HG03342 (cell line): ENCODE measurements around the gene SAP30L.

Experiments used
- ATAC-seq: cut with Tn5 transposase; IDR thresholded peaks from one replicate; pipeline ENCODE4 v1.9.1; 2021; ENCODE audit warnings: mild to moderate bottlenecking, moderate library complexity; ENCODE audit not compliant: unreplicated experiment

The SAP30L gene, protein sequence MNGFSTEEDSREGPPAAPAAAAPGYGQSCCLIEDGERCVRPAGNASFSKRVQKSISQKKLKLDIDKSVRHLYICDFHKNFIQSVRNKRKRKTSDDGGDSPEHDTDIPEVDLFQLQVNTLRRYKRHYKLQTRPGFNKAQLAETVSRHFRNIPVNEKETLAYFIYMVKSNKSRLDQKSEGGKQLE

DNA sequence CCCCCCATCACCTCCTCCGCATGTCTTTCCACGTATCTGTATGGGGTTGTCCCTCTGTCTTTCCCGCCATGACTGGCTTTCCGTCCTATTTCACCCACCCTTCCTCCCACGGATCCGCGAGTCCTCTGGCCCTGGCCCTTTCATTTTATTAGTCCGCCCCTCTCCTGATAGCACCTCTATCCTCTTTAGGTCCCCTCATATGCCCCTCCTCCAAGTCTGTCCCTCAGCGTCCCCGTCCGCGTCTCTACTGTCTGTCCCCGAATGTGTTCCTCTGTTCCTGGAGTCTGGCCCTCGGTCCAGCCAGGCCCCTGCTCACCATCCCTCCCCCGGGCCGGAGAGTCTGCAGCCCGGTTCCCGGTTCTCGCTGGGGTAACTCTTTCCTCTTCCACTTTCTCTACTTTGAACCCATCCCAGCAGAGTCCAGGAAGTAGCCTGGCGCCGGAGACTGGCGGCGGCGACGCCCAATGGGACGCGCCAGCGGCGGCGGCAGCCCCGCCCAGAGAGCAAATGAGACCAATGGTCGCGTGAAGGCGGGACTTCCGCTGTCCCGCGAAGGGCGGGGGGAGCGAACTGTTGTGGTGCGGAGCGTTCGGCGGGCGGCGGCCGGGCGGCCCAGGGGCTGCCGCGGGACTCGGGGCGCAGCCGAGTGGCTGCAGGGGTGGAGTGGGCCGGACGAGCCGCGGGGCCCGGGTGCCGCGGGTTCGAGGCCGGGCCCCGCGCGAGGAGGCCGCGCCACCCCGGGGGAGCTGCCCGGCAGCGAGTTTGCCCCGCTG lies at the start of gene SAP30L:
SAP30L (plus strand) TSS at position 576 of the 773 bp plus-strand sequence. CDS start 608 bp downstream, outside the sequence.
- peak; percentile 94 for ATAC-seq

DNA sequence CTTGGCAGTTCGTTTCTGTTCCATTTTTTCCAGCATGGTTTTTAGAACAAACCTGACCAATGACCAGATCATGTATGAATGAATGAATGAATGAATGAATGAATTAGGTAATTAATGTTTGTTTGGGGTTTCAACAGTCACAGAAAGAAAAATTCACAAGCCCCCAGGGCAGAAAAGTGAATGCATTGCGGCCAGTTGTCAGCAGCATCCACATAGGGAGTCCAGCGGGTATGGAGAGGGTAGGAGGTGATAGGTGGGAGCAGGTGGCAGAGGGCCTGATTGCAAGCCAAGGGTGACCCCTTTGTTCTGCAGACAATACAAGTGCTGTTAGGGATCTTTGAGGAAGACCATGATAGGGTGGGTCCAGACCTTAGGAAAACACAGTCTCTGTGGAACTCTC lies 49.7 kb upstream of the SAP30L start:
- ATAC-seq: no peak

DNA sequence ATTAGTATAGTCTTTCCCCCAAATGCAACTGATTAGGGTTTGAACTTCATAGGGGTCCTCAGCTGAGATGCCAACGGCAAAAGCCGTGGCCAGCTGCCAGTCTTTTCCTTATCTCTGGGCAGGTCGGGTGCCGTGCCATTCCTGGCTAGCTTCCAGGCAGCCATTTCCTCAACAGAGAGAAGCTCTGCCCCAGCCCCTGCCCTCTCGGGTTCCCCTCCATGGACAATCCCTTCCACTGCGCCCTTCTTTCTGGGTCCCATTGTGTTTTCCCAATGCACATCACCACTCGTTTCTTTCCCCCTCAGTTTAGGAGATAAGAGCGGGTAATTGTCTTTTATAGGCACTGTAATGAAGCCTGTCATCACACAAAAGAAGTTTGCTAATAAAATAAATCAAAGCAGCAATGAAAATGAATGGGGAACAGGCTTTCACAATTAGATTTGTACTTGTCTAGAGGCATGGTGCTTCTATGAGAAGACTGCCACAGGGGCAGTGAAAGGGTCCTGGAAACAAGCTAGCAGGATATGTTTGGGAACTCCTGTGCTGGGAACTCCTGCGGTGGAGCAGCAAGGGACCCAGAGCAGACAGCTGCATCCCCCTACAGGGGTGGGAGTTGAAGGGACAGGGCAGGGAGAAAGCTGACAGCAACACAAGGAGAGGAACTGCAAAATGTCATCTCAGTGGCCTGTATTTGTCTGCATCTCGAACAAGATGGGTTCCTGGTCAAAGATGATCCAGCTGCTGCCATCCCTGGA lies 48.0 kb upstream of the SAP30L start:
- ATAC-seq: no peak

DNA sequence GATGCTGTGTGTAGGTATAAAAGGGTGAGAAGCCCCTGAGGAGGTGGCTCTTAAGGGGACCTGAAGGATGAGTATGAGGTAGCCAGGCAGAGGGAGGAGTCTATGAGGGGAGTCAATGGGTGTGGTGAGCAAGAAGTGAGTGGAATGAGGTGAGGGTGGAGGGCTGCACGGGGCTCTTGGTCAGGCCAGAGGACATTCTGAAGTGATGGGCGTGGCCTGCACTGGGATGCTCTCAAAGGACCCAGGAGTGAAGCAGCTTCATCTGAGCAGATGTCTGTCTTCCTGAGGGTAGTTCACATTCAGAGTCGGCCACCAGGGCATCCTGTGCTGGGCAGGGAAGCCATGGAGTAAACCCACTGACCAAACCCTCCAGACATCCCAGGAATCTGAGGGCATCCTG lies 45.1 kb upstream of the SAP30L start:
- ATAC-seq: no peak

DNA sequence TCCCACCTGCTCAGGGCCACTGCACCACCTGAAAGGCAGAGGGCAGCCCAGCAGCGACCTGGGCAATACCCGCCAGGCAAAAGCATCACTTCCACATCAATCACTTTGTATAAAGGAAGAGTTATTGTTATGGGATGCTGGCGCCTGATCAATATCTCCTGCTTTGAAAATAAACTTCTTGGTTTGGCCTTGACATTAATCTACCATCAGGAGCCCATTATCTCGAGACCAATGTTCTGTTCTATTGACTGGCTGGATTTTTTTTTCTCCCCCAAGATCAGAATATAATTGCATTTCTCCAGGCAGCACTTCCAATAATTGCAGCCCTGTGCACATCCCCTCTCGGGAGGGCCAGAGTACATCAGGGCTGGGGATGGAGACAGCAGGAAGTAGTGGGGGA lies 44.4 kb upstream of the SAP30L start:
- ATAC-seq: no peak

DNA sequence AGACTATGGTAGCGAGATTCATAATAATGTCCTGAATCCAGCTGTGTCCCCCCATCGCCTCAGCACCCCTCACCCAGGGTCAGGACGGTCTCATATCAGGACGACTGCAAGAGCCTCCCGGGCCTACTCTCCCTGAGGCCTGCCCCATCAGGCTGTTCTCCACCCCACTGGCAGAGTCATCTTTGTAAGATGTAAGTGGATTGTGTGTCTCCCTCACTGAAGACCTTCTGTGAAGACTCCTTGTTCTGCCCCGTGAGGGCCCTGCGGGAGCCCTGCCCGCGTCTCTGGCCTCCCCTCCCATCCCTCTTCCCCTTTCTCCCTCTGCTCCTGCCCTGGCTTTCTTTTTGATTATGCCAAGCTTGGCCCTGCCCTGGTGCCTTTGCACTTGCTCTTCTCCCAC lies 43.9 kb upstream of the SAP30L start:
- no peak for ATAC-seq

DNA sequence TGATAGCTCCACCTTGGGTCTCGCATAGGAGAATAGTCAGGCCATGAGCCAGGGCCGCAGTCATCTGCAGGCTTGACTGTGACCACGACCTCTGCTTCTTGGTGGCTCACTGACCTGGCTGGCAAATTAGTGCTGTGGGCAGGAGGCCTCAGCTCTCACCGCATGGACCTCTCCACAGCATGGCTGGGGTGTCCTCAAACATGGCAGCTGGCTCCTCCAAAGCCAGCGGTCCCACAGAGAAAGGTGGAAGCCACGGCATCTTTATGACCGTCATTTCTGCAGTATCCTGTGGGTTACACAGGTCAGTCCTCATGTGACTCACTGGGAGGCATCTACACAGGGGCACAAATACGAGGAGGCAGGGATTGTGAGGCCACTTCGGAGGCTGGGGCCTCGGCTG lies 43.2 kb upstream of the SAP30L start:
- no peak for ATAC-seq

DNA sequence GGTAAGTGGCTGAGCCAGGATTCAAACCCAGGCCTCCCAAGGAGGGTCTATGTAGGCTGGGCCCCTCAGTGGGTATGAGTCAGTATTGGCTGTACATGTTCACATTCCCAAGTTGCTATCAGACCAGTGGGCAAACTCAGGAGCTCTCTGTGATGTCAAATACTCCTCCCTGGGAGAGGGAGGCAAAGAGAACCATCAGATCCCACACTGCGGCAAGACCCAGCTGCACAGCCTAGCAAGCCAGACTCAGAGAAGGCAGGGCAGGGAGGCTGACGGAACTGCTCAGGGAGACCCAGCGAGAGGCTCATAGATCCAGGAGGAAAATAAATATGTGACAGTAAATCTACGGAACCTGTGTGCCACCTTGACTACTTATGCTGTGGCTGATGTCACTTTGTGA lies 42.6 kb upstream of the SAP30L start:
- ATAC-seq: no peak

DNA sequence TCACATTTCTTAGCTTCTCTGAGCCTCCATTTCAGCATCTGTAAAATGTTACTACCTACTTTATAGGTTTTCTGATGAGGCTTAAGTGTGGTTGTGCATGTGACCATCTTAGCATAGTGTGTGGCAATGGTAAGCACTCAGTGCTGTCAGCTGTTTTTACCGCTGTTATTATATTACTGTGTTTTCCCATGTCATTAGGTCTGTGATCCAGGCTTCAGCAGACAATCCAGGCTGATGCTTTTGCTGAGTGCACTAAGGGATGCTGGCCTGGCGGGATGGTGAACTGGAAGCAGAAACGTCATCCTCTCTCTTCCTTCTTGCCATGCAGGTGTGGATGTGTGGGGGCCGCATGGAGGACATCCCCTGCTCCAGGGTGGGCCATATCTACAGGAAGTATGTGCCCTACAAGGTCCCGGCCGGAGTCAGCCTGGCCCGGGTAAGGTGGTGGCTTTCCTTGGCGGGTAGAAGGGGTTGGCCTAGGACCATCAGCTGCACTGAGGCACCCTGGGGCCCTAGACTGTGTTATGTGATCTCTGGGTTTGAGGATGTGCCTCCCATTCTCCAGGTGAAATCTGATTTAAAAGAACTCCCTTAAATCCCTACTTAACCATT lies 41.9 kb upstream of the SAP30L start:
- no peak for ATAC-seq

DNA sequence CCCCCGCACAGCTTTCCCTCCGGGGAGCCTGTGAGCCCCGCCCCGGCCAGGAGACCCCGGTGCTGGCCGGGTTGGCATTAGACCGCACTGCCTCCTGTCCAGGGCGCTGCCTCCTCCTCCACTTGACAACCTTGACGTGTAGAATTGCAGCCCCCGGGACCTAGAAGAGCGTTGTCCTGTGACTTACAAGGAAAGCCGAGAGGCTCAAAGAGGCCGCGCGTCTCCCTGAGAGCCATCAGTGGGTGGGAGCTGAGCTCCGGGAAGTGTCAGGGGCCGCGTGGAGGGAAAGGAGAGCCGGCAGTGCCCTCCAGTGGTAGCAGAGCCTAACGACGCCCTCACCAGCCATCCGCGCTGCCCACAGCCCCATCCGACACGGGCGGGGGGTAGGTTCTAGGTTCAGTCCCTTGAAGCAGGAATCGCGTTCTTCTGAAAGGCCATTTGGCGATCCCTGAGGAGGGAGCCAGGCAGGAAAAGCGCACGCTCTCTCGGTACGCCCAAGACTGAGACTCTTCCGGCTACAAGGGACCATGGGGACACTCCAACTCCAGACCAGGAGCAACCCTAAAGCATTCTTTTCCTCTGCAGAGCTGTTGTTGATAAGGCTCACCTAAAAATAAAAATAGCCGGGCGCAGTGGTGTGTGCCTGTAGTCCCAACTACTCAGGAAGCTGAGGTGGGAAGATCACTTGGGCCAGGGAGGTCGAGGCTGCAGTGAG lies 40.6 kb upstream of the SAP30L start:
- peak; percentile 96 for ATAC-seq

DNA sequence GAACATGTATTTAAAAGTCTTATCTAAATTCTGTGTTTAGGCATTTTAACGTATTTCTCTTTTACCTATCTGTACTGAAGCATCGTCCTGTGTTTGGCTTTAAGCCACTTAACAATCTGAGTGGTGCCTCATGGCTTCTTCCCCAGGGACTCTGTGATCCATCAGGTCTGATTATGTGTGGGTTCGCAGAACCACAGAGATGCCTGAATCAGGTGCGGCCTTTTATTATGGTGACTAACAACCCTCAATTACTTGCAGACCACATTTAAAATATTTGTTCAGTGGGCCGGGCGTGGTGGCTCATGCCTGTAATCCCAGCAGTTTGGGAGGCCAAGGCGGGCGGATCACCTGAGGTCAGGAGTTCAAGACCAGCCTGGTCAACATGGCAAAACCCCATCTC lies 39.6 kb upstream of the SAP30L start:
- ATAC-seq: no peak

DNA sequence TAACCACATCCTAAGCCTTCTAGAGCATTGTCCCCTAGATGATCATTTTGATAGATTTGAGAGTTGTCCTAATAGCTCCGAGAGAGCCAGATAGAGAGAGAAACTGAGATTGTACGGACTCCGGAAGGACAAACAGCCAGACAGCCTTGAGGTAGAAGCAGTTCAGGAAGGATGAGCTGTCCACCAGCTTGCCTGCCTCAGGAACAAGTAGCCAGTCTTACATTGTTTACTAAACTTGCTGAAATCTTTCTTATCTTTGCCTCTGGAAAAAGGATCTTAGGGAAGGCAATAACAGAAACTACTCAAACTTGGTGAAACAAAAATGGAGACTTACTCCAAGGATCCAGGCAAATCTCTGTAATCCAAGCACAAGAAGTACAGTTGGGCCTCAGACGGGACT lies 39.0 kb upstream of the SAP30L start:
- no peak for ATAC-seq

DNA sequence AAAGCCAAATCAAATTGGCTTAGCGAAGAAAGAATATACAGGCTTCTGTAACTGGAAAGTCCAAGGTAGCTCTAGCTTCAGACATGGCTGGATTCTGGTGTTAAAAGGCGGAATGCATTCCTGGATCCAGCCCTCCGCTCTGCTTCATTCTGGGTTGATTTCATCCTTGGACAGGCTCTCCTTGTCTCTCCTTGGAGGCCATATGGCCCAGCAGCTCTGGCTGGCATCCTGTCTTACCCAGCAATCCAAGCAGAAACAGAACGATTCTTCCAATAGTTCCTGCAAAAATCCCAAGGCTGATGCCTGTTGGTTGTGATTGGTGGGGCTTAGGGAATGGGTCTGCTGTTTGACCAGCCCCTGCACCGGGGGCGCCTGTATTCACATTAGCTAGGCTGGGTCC lies 37.0 kb upstream of the SAP30L start:
- no peak for ATAC-seq

DNA sequence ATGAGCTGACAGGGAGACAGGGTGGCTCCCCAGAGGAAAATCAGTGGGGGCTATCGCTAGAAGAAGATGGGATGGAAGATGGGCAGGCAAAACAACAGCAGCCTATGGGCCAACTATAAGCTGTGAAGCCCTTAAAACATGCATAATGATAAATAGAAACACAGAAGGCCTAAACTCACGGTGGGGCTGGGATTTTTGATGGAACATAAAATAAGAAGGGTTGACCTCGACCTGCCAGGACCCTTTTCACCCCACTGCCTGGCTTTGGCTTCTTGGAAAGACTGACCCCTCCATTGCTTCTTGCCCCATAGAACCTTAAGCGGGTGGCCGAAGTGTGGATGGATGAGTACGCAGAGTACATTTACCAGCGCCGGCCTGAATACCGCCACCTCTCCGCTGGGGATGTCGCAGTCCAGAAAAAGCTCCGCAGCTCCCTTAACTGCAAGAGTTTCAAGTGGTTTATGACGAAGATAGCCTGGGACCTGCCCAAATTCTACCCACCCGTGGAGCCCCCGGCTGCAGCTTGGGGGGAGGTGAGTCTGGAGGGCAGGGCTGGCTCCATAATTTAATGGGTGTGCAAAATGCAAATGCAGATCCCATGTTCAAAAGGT lies 36.5 kb upstream of the SAP30L start:
- no peak for ATAC-seq

DNA sequence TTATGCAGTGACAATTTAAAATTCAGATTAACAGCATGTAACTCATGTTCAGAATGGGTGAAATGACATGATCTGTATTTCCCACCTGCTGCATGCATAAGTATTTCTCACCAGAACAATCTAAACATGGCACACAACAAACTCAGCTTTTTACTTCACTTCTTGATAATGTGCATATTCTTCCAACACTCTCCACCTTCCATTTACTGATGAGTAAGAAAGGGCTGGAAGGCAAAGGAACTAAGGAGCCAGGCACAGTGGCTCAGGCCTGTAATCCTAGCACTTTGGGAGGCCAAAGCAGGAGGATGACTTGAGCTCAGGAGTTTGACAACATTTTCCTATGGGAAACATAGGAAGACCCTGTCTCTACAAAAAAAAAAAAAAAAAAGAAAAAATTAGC lies 35.8 kb upstream of the SAP30L start:
- no peak for ATAC-seq

DNA sequence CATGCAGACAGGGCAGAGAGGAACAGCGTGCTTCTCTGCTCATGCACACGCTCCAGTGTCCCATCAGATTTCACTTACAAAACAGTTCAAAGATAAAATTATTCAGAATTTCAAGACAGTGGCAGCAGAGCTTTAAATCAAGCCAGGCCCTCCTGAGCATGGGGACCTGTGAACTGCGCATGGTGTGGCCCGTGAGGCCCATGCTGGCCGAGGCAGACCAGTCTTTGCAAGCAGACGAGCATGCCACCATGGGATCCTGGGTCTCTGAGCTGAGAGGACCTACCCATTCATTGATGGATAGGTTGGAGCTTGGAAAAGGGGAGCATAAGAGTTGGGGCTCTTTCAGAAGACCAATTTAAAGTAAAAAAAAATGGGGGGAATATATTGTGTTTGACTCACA lies 35.0 kb upstream of the SAP30L start:
- no peak for ATAC-seq

DNA sequence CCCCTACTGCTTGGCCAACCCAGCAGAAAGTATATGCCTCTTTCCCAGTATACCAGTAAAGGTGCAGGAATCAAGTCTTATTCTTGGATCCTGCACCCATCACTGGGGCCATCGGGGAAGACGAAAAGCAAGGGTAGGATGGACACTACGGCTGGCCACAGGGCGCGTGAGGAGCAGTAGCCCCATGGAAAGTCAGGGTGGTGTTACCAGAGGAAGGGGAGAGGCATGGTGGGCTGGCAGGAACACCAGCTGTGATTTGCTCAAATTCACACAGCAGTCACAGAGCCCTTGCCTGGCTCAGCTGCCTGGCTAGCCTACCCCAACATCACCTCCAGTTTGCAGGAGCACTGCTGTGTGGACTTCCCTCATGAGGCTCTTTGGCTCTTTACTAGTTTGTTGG lies 34.5 kb upstream of the SAP30L start:
- no peak for ATAC-seq

DNA sequence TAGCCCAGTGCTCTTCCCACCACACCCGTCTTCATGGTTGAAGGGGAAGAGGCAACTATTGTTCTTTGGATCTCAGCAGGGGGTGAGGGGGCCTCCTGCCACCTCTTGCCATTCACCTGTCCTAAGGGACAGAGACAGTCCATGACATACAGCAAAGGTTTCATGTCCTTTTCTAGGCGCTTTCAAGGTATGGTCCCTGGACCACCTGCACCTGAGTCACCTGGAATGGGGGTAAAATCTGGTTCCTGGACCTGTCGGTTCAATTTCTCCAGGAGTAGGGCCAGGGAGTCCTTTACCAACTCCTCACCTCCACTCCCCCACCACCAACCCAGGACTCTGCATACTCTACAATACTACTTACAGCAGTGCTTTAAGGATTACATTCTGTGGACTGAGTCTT lies 33.5 kb upstream of the SAP30L start:
- ATAC-seq: no peak

DNA sequence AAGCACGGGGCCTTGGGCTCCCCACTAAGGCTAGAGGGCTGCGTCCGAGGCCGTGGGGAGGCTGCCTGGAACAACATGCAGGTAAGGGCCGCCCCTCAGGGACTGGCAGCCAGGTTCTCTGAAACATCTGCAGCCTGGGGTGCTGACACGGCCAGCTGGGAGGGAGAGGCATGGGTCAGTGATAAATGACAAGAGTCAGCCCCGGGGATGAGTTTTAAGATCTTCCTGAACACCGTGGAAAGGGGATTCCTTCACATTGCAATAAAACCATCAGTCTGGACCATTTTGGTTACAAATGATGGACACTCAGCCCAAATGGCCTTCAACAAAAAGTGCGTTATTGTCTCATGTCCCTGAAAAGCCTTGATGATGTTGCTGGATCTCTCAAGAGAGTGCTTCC lies 32.9 kb upstream of the SAP30L start:
- ATAC-seq: no peak

DNA sequence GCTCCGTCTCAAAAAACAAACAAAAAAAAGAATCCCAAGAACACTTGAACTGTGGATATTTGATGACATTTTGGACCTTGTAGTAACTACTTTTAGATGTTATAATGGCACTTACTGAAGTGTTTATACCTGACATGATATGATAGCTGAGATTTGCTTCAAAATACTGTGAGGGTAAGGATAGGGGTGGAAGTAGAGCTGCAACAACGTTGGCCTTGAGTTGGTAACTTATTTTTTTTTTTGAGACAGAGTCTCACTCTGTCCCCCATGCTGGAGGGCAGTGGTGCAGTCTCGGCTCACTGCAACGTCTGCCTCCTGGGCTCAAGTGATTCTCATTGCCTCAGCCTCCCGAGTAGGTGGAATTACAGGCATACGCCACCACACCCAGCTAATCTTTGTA lies 30.7 kb upstream of the SAP30L start:
- no peak for ATAC-seq
